Breast epithelium (tissue), 4 donors: Measurements from ENCODE around the gene LYZ. TPM values are rescaled to one million over a fixed set of nuclear protein-coding genes. Genes with fewer than 3 reads are reported as not detected.

Experiments
- DNase-seq, 2 donors: peaks; one replicate each; pipeline ENCODE4 v3.0.0-alpha.2; 2019; ENCODE audit warnings: low spot score in 2 of 2
- H3K27ac ChIP-seq, 2 donors: fragments of 200-600 bp; sonication (generic) in 1 of 2; one replicate each; pipeline ENCODE4 v1.5.1; 2016 to 2019; ENCODE audit warnings: mild to moderate bottlenecking in 1 of 2
- H3K27me3 ChIP-seq, 2 donors: fragments of 200-600 bp; sonication (generic) in 1 of 2; one replicate each; pipeline versions ENCODE4 v1.5.1 to v1.6.0; 2017 to 2019; ENCODE audit warnings: control low read depth in 1 of 2, mild to moderate bottlenecking in 1 of 2
- H3K36me3 ChIP-seq: fragments of 200-600 bp; one replicate; pipeline ENCODE4 v1.5.1; 2019
- H3K4me1 ChIP-seq, 2 donors: fragments of 200-600 bp; sonication (generic); one replicate each; pipeline ENCODE4 v1.5.1; 2016 to 2019; ENCODE audit warnings: control low read depth in 1 of 2
- H3K4me3 ChIP-seq, 3 donors: fragments of 200-600 bp; sonication (generic); 1 replicate in 2 of 3; 2 replicates in 1 of 3; pipeline ENCODE4 v1.5.1; 2016 to 2019; ENCODE audit warnings: mild to moderate bottlenecking in 3 of 3, moderate library complexity in 2 of 3
- H3K9me3 ChIP-seq, 2 donors: fragments of 200-600 bp; sonication (generic) in 1 of 2; one replicate each; pipeline ENCODE4 v1.5.1; 2016 to 2019; ENCODE audit warnings: control low read depth in 1 of 2
- POLR2A ChIP-seq: fragments of 450-650 bp; IDR thresholded peaks from one replicate; pipeline ENCODE4 v1.6.1; 2016; ENCODE audit warnings: antibody characterized with exemption, mild to moderate bottlenecking, moderate library complexity
- intact Hi-C: fragments of 100-400 bp; cut with DNase I; formaldehyde crosslinking; loops from one replicate; pipeline ENCODE4 v1.15.1; 2023; ENCODE audit warnings: low total_unique reads
- total RNA-seq, 3 donors: library from RNA; depleted of rRNA; stranded (reverse); fragments of >200 nt; gene quantifications; one replicate each; pipeline ENCODE4 v1.1.0, GENCODE V29; 2016

The LYZ gene
- total RNA-seq, 3 donors from 2014 or later = 13.4 to 99.9 (median 57.1) TPM

- no peak for DNase-seq
- Histone ChIP-seq H3K9me3 (peaks cover 0 to 3% of the 10 kb centered on the region in 2 donors), H3K4me3 (no peak overlapping the region), H3K27me3 (no peaks in the 10 kb centered on the region), H3K4me1 (no peaks in the 10 kb centered on the region), H3K27ac (no peak overlapping the region), H3K36me3 (no peaks in the 10 kb centered on the region)
- no peak for TF ChIP-seq POLR2A
- intact Hi-C loops = loop anchor here (2.0 kb wide), 1 partner anchor 27 kb away; no protein-coding TSS in a partner anchor
Measured at GRCh38 chr12:69401940-69402339, 53.8 kb downstream of the LYZ start.

Other genes with a start within 250 kb of the LYZ start
- gene CPSF6, start 108.8 kb upstream of the LYZ start, total RNA-seq = 10 to 100 TPM; 29.9 to 59.3 (median 41.3) TPM
- 10 to 100 TPM; 13.8 to 23.0 (median 16.1) TPM for gene YEATS4, start 11.4 kb downstream of the LYZ start, total RNA-seq
- 100 to 1,000 TPM in 1 of 3 donors, 10 to 100 TPM in 2; 54.9 to 125 (median 72.4) TPM for gene FRS2, start 122.0 kb downstream of the LYZ start, total RNA-seq
- gene CCT2, start 237.1 kb downstream of the LYZ start, total RNA-seq = 100 to 1,000 TPM in 2 of 3 donors, 10 to 100 TPM in 1; 80.2 to 126 (median 123) TPM